GM21423 (cell line): ENCODE data around the gene SLC24A3.

Experiments
- ATAC-seq: cut with Tn5 transposase; IDR thresholded peaks from one replicate; pipeline ENCODE4 v1.9.1; 2021; ENCODE audit warnings: mild to moderate bottlenecking, moderate library complexity; ENCODE audit not compliant: unreplicated experiment

The SLC24A3 gene

GRCh38 chr20:19236371-19237055 lies 24.1 kb downstream of the SLC24A3 start:
- no peak for ATAC-seq

GRCh38 chr20:19241440-19241839 lies 29.0 kb downstream of the SLC24A3 start:
- no peak for ATAC-seq

GRCh38 chr20:19244291-19244690 lies 31.8 kb downstream of the SLC24A3 start:
- ATAC-seq = no peak

- ATAC-seq = no peak
Observed at GRCh38 chr20:19249106-19249879, 36.9 kb downstream of the SLC24A3 start.

GRCh38 chr20:19250346-19250745 lies 37.9 kb downstream of the SLC24A3 start:
- no peak for ATAC-seq

GRCh38 chr20:19251506-19251905 lies 39.1 kb downstream of the SLC24A3 start:
- ATAC-seq = no peak

GRCh38 chr20:19251958-19252357 lies 39.5 kb downstream of the SLC24A3 start:
- no peak for ATAC-seq

- no peak for ATAC-seq
Observed at GRCh38 chr20:19252451-19253120, 40.1 kb downstream of the SLC24A3 start.

- no peak for ATAC-seq
Observed at GRCh38 chr20:19253316-19253715, 40.9 kb downstream of the SLC24A3 start.

- ATAC-seq = no peak
Observed at GRCh38 chr20:19253916-19254820, 41.7 kb downstream of the SLC24A3 start.

- ATAC-seq = no peak
Observed at GRCh38 chr20:19254956-19255355, 42.5 kb downstream of the SLC24A3 start.

GRCh38 chr20:19256085-19256484 lies 43.6 kb downstream of the SLC24A3 start:
- no peak for ATAC-seq

- no peak for ATAC-seq
Observed at GRCh38 chr20:19256906-19257595, 44.6 kb downstream of the SLC24A3 start.

- no peak for ATAC-seq
Observed at GRCh38 chr20:19257865-19258264, 45.4 kb downstream of the SLC24A3 start.

- ATAC-seq = no peak
Observed at GRCh38 chr20:19259141-19259591, 46.7 kb downstream of the SLC24A3 start.

- no peak for ATAC-seq
Observed at GRCh38 chr20:19260412-19261090, 48.1 kb downstream of the SLC24A3 start.

GRCh38 chr20:19264191-19264590 lies 51.7 kb downstream of the SLC24A3 start:
- no peak for ATAC-seq

- no peak for ATAC-seq
Observed at GRCh38 chr20:19265646-19266374, 53.4 kb downstream of the SLC24A3 start.

GRCh38 chr20:19268426-19268825 lies 56.0 kb downstream of the SLC24A3 start:
- ATAC-seq = no peak
